Endothelial cell of umbilical vein (primary cell): ENCODE results near the gene HCAR3.

ENCODE experiments used
- EZH2 ChIP-seq: IDR thresholded peaks from 2 replicates; pipeline ENCODE4 v1.6.1; 2012; ENCODE audit warnings: borderline replicate concordance, low read depth, mild to moderate bottlenecking, moderate library complexity, low read length, inconsistent platforms; ENCODE audit not compliant: severe bottlenecking
- POLR2A ChIP-seq: IDR thresholded peaks from 2 replicates; pipeline ENCODE4 v1.6.1; 2012; ENCODE audit warnings: low read depth, mild to moderate bottlenecking, control low read depth, low read length
- TF ChIP-seq, protein P1 (sequence below), 2 donors: IDR thresholded peaks; 1 replicate in 1 of 2; 2 replicates in 1 of 2; pipeline ENCODE4 v1.5.1; 2011; ENCODE audit warnings: low read length in 2 of 2, mild to moderate bottlenecking in 2 of 2, moderate library complexity in 2 of 2, control low read depth in 1 of 2, inconsistent platforms in 1 of 2, low read depth in 1 of 2; ENCODE audit not compliant: insufficient read depth in 1 of 2; ENCODE audit errors: extremely low read depth in 1 of 2

DNA sequence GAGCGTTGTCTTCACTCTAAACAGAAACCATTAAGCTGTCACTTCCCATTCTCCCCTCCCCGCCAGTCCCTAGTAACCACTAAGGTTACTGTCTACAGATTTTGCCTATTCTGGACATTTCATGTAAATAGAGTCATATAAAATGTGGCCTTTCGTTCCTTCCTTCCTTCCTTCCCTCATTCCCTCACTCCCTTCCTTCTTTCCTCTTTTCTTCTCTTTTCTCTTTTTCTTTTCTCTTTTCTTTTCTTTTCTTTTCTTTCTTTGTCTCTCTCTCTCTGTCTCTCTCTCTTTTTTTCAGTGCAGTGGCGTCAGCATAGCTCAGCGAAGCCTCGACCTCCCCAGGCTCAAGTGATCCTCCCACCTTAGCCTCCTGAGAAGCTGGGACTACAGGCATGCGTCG, 51.3 kb downstream of the HCAR3 start:
- TF ChIP-seq, protein P1, sequence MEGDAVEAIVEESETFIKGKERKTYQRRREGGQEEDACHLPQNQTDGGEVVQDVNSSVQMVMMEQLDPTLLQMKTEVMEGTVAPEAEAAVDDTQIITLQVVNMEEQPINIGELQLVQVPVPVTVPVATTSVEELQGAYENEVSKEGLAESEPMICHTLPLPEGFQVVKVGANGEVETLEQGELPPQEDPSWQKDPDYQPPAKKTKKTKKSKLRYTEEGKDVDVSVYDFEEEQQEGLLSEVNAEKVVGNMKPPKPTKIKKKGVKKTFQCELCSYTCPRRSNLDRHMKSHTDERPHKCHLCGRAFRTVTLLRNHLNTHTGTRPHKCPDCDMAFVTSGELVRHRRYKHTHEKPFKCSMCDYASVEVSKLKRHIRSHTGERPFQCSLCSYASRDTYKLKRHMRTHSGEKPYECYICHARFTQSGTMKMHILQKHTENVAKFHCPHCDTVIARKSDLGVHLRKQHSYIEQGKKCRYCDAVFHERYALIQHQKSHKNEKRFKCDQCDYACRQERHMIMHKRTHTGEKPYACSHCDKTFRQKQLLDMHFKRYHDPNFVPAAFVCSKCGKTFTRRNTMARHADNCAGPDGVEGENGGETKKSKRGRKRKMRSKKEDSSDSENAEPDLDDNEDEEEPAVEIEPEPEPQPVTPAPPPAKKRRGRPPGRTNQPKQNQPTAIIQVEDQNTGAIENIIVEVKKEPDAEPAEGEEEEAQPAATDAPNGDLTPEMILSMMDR (IDR thresholded peaks at IDR 0.05; ENCODE audit: extremely low read depth in 1 of 2, insufficient read depth in 1 of 2, low read depth in 1 of 2, low read length in 2 of 2): no peak
- TF ChIP-seq EZH2 (no peak), POLR2A (no peak)
